ENCODE measurements around the gene ATP6V0D1.
A peak's percentile ranks its signal among the peaks of the same experiment; 100 is the strongest.

The ATP6V0D1 gene

DNA sequence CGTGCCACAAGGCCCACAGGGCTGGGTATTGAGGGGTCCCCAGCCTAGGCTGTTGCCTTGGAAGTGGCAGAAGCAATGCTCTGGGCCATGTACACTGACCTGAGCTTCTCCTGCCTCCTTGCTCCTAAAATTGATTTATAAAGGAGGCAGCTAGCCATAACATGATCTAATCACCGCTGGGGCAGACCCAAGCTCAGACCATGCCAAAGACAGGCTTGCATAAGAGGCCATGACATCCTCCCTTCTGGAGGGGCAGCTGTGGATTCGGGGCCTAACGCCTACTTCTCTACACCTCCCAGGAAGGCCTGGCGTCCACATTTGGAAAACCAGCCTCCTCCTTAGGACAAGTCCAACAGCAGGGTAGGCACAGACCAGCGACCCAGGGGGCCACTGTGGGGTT, 37.7 kb downstream of the ATP6V0D1 start:
- DNase-seq, result no peak

DNA sequence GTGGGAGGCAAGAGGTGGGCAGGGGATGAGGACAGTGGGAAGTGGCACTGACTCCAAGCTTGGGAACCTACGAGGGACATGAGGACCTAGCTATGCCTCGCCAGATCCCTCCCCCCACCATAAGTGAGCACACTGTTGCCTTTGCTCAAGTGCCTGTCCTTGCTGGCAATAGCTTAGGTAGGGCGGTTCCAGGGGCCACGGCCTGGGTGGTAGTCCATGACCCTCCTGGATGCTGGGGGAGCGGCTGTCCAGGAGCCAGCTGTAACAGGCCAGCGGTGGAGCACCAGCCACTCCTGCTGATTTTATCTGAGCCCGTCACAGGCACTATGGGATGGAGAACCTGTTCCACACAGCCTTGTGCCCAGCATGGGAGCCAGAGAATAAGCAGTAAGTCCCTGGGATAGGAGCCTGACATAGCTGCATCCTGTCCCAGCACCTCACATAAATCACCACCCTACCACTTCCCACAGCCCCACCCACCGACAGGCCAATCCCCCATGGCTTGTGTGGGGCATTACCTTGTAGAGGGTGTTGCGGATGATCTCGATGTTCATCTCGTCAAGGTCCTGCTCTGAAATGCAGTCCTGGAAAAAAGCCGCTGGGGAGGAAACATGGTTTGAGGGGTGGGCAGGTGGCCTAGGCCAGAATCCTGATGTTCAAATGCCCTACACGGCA, 38.2 kb downstream of the ATP6V0D1 start:
- DNase-seq, result no peak

DNA sequence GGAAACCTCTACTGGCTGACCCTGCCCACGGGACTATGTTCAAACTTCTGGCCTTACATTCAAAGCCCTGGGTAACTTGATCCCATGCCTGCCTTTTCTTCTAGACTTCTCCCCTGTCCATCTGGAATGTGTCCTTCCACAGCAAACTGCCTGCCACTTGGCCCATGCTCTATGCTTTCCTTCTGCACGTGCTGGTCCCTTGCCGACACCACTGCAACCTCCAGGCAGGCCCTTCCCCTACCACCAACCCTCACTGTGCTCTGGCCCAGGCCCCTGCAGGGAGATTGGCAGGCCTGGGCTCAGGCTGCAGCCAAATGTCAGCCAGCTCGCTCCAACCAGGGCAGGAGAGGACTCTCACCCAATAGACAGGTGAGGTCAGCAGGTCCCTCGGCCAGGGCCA, 39.0 kb downstream of the ATP6V0D1 start:
- DNase-seq, result no peak

GRCh38 chr16:67441271-67441753, 39.6 kb downstream of the ATP6V0D1 start:
- peak; percentile 67 for DNase-seq

- no peak for DNase-seq
These were observed 42.0 kb downstream of the ATP6V0D1 start for GRCh38 chr16:67438824-67439393.

GRCh38 chr16:67438098-67438791, 42.7 kb downstream of the ATP6V0D1 start:
- no peak for DNase-seq

DNA sequence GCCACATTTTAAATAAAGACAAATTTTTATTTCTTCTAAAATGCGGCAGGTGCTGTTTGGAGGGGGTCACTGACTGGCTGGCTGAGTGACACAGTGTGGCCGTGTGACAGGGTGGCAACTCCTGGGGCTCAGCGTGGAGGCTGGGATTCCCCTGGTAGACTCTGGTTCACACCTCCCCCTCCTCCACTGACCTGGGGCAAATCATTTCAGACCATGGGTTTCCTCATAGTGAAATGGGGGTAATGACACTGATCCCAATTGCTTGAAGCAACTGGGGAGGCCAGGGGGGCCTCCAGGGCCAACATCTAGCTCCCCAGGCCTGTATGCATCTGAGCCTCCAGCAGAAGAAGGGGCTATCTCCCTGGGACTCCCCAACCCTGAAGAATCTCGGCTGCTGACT, 43.4 kb downstream of the ATP6V0D1 start:
- no peak for DNase-seq

DNA sequence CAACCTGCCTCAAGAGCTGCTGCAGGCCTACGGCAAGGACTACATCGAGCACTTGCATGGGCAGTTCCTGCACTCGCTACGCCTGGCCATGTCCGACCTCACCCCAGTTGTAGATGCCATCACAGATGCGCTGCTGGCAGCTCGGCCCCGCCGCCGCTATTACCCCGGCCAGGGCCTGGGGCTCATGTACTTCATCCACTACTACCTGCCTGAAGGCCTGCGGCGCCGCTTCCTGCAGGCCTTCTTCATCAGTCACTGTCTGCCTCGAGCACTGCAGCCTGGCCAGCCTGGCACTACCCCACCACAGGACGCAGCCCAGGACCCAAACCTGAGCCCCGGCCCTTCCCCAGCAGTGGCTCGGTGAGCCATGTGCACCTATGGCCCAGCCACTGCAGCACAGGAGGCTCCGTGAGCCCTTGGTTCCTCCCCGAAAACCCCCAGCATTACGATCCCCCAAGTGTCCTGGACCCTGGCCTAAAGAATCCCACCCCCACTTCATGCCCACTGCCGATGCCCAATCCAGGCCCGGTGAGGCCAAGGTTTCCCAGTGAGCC, 44.2 kb downstream of the ATP6V0D1 start:
- DNase-seq, result no peak

- DNase-seq, result no peak
These were observed 45.2 kb downstream of the ATP6V0D1 start for GRCh38 chr16:67435758-67436164.

DNA sequence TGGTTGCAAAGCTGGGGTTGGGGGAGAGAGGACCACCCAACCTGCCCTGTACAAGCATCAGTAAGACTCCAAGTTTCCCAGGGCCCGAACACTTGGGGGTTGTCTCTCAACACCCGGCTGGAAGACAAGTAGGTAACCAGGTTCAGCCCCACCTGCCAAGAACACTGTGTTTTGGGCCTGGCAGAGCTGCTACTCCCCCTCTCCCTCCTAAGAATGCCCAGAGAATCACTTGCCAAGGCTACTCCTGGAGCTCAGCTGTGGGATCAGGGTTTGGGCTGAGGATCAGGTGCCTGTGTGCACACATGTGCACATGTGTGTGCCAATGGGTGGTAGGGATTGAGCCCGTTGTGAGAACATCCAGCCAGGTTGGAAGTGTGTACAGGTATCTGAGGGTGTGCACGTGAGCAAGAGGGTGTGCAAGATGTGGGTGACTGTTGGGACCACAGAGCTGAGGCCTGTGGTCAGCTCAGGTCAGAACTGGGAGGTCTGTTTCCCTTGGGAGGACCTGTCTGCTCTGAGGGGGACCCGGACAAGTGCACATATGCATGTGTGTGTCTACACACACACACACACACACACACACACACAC, 47.7 kb downstream of the ATP6V0D1 start:
- DNase-seq, result no peak

DNA sequence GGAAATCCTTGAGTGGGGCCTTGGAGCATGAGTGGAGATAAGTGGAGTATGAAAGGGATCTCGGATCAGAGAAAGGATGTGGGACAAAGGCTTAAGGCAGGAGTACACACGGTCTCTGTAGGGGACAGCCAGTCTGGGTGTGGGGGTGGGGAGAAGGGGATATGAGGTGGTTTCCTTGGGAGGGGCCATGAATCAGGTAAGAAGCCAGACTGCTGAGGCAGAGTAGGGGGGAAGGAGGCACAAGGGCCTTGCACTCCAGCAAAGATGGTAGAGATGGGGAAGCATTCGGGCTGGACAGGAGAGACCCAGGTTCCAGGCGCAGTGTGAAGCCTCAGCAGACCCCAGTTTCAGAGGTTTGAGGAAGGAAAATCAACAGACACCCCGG, 48.5 kb downstream of the ATP6V0D1 start:
- no peak for DNase-seq

GRCh38 chr16:67431775-67432505, 49.0 kb downstream of the ATP6V0D1 start:
- no peak for DNase-seq

DNA sequence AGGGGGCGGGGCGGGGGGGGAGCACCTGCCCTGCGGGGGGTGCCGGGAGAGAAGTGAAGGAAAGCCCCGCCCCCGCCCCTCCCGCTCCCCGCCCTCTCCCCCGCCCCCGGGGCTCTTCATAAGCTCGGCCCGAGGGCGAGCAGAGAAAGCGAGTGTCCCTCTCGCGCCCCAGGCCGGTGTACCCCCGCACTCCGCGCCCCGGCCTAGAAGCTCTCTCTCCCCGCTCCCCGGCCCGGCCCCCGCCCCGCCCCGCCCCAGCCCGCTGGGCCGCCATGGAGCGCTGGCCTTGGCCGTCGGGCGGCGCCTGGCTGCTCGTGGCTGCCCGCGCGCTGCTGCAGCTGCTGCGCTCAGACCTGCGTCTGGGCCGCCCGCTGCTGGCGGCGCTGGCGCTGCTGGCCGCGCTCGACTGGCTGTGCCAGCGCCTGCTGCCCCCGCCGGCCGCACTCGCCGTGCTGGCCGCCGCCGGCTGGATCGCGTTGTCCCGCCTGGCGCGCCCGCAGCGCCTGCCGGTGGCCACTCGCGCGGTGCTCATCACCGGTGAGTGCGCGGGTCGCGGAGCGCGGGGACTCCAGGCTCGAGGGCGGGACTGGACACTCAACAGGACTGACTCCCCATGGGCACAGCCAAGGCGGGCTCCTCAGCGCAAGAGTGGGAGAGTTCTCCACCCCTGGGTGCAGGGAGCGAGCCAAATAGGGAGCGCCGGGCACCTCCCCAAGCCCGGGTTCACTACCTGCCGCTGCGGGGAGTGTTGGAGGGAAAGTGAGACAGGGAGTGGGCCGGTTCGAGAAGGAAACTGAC, 49.8 kb downstream of the ATP6V0D1 start, which contains the start of gene HSD11B2:
TSS of gene HSD11B2 (plus strand) at position 145 of the 798 bp plus-strand sequence. CDS start at position 273, 128 bp downstream.
- DNase-seq, result peak; percentile 63

GRCh38 chr16:67430504-67430976, 50.4 kb downstream of the ATP6V0D1 start:
- DNase-seq, result peak; percentile 32

DNA sequence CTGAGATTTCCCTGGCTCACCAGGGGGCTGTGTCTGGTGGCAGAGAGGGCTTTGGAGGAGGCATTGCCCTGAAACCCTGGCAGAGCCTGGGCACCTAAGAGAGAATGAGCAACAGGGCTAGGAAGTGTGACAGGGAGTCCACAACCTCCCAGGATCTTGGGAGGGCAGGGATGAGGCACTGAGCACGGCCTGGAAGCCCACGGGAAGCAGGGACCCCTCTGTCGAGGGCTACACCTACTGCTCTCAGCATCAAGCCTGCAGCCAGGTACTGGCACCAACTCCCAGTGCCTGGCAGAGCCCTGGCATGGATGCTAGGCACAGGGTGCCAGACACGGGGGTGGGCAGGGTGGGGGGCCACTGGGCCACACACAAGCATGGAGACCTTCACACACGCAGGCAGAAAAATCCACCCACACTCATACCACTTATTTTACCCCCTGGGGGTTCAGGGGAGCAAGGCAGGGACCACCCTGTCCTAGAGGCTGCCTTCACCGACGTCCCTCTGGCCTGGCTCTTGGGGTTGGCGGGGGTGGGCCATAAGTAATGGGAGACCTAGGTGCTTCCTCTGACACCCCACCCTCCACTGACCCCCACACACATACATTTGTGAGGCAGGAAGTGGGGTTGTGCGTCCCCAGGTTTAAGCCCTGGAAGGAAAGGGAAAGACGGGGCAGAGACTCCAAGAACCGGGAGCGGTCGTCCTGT, 51.0 kb downstream of the ATP6V0D1 start:
- DNase-seq, result no peak

DNA sequence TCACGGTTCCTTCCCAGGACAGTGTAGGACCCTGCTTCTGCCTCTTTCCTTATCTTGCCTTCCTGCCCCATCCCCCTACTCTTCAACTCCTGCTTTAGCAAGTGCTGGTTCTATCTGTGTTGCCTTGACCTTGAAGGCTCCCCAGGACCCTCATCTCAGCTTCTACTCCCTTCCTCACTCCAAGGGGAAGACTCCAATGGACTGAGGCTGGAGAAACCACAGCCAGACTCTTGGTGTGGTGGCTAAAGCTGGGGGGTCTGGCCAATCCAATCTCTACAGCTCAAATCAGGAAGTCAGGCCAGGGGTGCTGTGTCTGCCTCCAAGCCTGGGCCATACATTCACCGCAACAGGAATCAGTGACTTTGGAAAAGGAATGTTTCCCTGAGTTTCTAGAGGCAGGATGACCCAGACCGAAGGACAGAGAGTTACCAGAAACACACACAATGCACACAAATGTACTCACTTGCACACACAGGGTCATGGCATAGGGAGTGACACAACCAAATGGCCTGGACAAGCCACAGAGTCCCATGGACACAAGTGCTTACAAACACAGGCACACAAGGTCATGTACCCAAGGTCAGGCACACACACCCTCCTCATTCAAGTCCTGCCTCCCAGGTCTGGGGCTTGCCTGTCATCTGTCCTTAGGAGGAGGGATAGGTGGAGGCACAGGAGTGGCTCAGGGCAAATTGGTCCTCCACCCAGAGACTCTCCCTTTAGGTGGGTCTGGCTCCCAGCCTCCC, 51.7 kb downstream of the ATP6V0D1 start:
- no peak for DNase-seq

- peak; percentile 54 for DNase-seq
These were observed 52.7 kb downstream of the ATP6V0D1 start for GRCh38 chr16:67428146-67428731.

GRCh38 chr16:67426950-67427349, 54.0 kb downstream of the ATP6V0D1 start:
- DNase-seq, result no peak

DNA sequence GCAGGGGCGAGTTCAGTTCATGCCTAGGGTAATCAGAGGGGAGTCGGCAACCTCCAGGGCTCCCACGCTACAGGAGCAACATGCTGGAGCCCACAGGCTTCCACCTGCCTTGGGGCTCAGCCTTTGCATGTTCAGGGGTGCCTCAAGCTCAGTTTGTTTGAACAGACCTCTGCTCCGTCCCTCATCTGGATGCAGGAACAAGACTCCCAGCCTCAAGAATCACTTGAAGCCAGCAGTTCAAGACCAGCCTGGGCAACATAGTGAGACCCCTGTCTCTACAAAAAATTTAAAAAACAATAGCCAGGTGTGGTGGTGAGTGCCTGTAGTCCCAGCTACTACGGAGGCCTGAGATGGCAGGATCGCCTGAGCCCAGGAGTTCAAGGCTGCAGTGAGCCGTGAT, 54.9 kb downstream of the ATP6V0D1 start:
- no peak for DNase-seq

GRCh38 chr16:67425580-67425979, 55.4 kb downstream of the ATP6V0D1 start:
- DNase-seq, result no peak

Measured in NCI-H345 (cell line).